Fibroblast of gingiva (primary cell): ENCODE results near the gene MS4A8.

Experiments
- DNase-seq: peaks from one replicate; pipeline ENCODE4 v3.0.0-alpha.2; 2011; ENCODE audit warnings: low read depth

Gene MS4A8

DNA sequence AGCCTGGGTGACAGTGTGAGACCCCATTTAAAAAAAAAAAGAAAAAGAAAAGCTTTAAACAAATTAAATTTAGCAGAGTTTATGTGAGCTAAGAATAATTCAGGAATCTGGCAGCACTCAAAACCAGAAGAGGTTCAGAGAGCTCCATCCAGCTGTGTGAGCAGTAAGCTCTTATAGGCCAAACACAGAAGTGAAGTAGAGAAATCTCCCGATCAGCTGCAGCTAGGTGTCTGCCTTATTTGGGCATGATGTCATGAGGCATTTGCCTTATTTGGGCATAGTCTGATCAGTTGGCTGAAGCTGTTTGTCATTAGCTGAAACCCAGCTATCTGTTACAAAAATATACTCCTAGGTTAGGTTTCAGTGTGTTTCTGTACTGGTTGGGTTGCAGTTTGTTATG lies 65.5 kb downstream of the MS4A8 start:
- no peak for DNase-seq

DNA sequence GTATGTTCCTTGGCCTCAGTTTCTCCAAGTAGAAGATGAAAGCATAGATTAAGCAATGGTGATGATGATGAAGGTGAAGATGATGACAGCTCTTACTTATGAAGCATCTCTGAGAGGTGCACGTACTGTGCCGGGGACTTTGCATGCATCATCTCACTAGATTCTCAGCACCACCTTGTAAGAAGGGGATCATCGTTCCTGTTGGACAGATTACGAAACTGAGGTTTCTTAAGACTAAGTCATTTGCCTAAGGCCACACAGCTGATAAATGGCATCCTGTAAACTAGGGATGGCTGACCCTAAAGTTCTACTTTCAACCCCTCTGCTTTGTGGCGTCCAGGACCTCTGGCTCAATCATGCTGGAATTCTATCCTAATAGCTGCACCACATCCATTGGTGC lies 65.9 kb downstream of the MS4A8 start:
- no peak for DNase-seq
